ENCODE data around the gene ADGRG1.

ADGRG1 gene

DNA sequence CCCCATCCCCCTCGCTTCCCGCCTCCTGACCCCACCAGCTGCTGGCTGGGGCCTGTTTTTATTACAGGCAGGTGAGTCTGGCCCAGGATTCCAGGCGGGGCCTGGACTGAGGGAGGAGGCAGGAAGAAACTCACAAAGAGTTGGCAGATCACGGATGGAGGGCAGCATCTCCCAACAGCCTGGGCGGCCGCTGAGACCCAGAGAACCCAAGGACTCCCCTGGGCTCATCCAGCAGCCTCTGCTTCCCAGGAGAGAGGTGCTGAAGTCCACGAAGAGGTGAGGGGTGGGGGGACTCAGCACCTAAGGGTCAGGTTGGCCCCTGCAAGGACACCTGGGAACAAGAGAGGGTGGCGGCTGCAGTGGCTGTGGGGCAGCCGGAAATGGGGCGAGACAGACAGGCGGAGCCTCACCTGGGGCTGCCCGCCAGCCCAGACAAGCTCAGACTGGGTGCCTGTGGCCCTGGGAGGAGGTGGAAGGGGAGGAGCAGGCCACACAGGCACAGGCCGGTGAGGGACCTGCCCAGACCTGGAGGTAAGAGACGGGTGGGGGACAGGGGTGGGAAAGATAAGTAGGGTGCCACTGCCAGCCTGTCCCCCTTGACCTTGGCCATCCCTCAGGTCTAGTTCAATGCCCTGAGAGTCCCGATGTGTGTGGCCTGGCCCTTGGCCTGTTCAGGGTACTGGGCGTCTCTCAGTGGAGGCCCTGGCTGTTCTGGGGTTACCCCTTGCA, 8.7 kb upstream of the ADGRG1 start:
- Histone ChIP-seq H4K20me1 (ENCODE audit: insufficient read depth, low read length) (no peaks in the 10 kb centered on the region), H3K4me1 (ENCODE audit: insufficient read depth, low read length) (no peaks in the 10 kb centered on the region), H3K36me3 (ENCODE audit: insufficient read depth, low read length) (no peaks in the 10 kb centered on the region), H3K27me3 (ENCODE audit: insufficient read depth, low read length, poor library complexity) (no peaks in the 10 kb centered on the region), H2AFZ (ENCODE audit: low read depth, low read length) (no peak overlapping the region), H3K9ac (ENCODE audit: low read depth, low read length) (no peak overlapping the region), H3K9me3 (ENCODE audit: insufficient read depth, low read length, severe bottlenecking) (no peaks in the 10 kb centered on the region), H3K79me2 (ENCODE audit: insufficient read depth, low read length) (no peaks in the 10 kb centered on the region), H3K4me2 (ENCODE audit: insufficient read depth, low read length) (no peak overlapping the region), H3K4me3 (ENCODE audit: low read depth in 1 of 2, low read length in 2 of 2) (no peak overlapping the region), H3K27ac (ENCODE audit: low read length) (no peak overlapping the region)
- no peak for TF ChIP-seq EZH2 (IDR thresholded peaks at IDR 0.05; ENCODE audit: borderline replicate concordance, low read depth, low read length, severe bottlenecking)
- TF ChIP-seq, protein P1, sequence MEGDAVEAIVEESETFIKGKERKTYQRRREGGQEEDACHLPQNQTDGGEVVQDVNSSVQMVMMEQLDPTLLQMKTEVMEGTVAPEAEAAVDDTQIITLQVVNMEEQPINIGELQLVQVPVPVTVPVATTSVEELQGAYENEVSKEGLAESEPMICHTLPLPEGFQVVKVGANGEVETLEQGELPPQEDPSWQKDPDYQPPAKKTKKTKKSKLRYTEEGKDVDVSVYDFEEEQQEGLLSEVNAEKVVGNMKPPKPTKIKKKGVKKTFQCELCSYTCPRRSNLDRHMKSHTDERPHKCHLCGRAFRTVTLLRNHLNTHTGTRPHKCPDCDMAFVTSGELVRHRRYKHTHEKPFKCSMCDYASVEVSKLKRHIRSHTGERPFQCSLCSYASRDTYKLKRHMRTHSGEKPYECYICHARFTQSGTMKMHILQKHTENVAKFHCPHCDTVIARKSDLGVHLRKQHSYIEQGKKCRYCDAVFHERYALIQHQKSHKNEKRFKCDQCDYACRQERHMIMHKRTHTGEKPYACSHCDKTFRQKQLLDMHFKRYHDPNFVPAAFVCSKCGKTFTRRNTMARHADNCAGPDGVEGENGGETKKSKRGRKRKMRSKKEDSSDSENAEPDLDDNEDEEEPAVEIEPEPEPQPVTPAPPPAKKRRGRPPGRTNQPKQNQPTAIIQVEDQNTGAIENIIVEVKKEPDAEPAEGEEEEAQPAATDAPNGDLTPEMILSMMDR (IDR thresholded peaks at IDR 0.05; ENCODE audit: borderline replicate concordance, extremely low read depth, low read length, poor library complexity, severe bottlenecking) = no peak
- ATAC-seq (ENCODE audit: insufficient read depth, low read depth) (no peak), DNase-seq (no peak)

GRCh38 chr16:57620335-57621231, 7.8 kb upstream of the ADGRG1 start:
- H3K9ac ChIP-seq (ENCODE audit: low read depth, low read length) = no peak overlapping the region

GRCh38 chr16:57621521-57622271, 6.7 kb upstream of the ADGRG1 start:
- Histone ChIP-seq H4K20me1 (ENCODE audit: insufficient read depth, low read length) (no peaks in the 10 kb centered on the region), H3K4me2 (ENCODE audit: insufficient read depth, low read length) (no peak overlapping the region), H2AFZ (ENCODE audit: low read depth, low read length) (no peak overlapping the region), H3K27ac (ENCODE audit: low read length) (no peak overlapping the region), H3K9ac (ENCODE audit: low read depth, low read length) (no peak overlapping the region), H3K27me3 (ENCODE audit: insufficient read depth, low read length, poor library complexity) (no peaks in the 10 kb centered on the region), H3K79me2 (ENCODE audit: insufficient read depth, low read length) (no peaks in the 10 kb centered on the region), H3K4me3 (ENCODE audit: low read depth in 1 of 2, low read length in 2 of 2) (no peak overlapping the region), H3K36me3 (ENCODE audit: insufficient read depth, low read length) (no peaks in the 10 kb centered on the region), H3K9me3 (ENCODE audit: insufficient read depth, low read length, severe bottlenecking) (no peaks in the 10 kb centered on the region), H3K4me1 (ENCODE audit: insufficient read depth, low read length) (no peaks in the 10 kb centered on the region)
- no peak for ATAC-seq (ENCODE audit: insufficient read depth, low read depth)
- TF ChIP-seq, protein P1 (IDR thresholded peaks at IDR 0.05; ENCODE audit: borderline replicate concordance, extremely low read depth, low read length, poor library complexity, severe bottlenecking) = no peak
- TF ChIP-seq EZH2 (IDR thresholded peaks at IDR 0.05; ENCODE audit: borderline replicate concordance, low read depth, low read length, severe bottlenecking) = no peak
- no peak for DNase-seq

More at GRCh38 chr16:57620335-57621231, 7.8 kb upstream of the ADGRG1 start:
- Histone ChIP-seq H3K4me1 (ENCODE audit: insufficient read depth, low read length) (no peaks in the 10 kb centered on the region), H3K27ac (ENCODE audit: low read length) (no peak overlapping the region), H3K9me3 (ENCODE audit: insufficient read depth, low read length, severe bottlenecking) (no peaks in the 10 kb centered on the region), H3K4me3 (ENCODE audit: low read depth in 1 of 2, low read length in 2 of 2) (no peak overlapping the region), H4K20me1 (ENCODE audit: insufficient read depth, low read length) (no peaks in the 10 kb centered on the region), H2AFZ (ENCODE audit: low read depth, low read length) (no peak overlapping the region), H3K36me3 (ENCODE audit: insufficient read depth, low read length) (no peaks in the 10 kb centered on the region), H3K27me3 (ENCODE audit: insufficient read depth, low read length, poor library complexity) (no peaks in the 10 kb centered on the region), H3K4me2 (ENCODE audit: insufficient read depth, low read length) (no peak overlapping the region), H3K79me2 (ENCODE audit: insufficient read depth, low read length) (no peaks in the 10 kb centered on the region)
- ATAC-seq (ENCODE audit: insufficient read depth, low read depth) (no peak), DNase-seq (no peak)
- TF ChIP-seq EZH2 (IDR thresholded peaks at IDR 0.05; ENCODE audit: borderline replicate concordance, low read depth, low read length, severe bottlenecking) = no peak
- TF ChIP-seq, protein P1 (IDR thresholded peaks at IDR 0.05; ENCODE audit: borderline replicate concordance, extremely low read depth, low read length, poor library complexity, severe bottlenecking) = no peak

All from DND-41 (cell line).